ENCODE results near the gene RBMS3.

The RBMS3 gene

GRCh38 chr3:29880809-29881208 lies 599.9 kb downstream of the RBMS3 start:
- Mint-ChIP-seq H3K27ac (no peak overlapping the region), H3K4me3 (no peak overlapping the region), H3K4me1 (no peaks in the 10 kb centered on the region), H3K9me3 (no peaks in the 10 kb centered on the region), H3K36me3 (no peaks in the 10 kb centered on the region)
- no peak for DNase-seq (ENCODE audit: low spot score in 2 of 2)
- no peak for ATAC-seq

GRCh38 chr3:29887451-29887850 lies 606.6 kb downstream of the RBMS3 start:
- no peak for DNase-seq (ENCODE audit: low spot score in 2 of 2)
- H3K36me3 Mint-ChIP-seq: no peaks in the 10 kb centered on the region
- ATAC-seq: no peak
- no peak overlapping the region for H3K27ac Mint-ChIP-seq
- no peak overlapping the region for H3K4me3 Mint-ChIP-seq
- peaks cover 2% of the 10 kb centered on the region for H3K9me3 Mint-ChIP-seq
- H3K4me1 Mint-ChIP-seq: no peaks in the 10 kb centered on the region

DNA sequence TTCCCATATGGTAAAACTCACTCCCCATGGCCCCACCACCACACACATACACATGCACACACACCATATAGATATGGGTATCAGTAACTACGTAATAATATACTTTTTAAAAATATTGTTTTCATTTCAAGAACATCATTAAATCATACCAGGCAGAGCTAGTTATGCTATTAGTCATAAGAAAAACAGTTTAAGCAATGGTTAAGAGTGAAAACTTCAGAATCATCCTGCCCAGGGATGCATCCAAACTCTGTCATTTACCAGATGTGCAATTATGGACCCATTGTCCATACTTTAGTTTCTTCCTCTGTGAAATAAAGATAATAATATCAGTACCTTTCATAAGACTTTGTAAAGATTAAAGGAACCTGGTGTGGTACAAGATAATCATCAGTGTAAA lies 608.3 kb downstream of the RBMS3 start:
- Mint-ChIP-seq H3K4me3 (no peak overlapping the region), H3K36me3 (no peaks in the 10 kb centered on the region), H3K9me3 (peaks cover 2% of the 10 kb centered on the region), H3K4me1 (no peaks in the 10 kb centered on the region), H3K27ac (no peak overlapping the region)
- no peak for DNase-seq (ENCODE audit: low spot score in 2 of 2)
- no peak for ATAC-seq

- Mint-ChIP-seq H3K4me3 (no peak overlapping the region), H3K27ac (no peak overlapping the region), H3K9me3 (peaks cover 5% of the 10 kb centered on the region), H3K36me3 (no peaks in the 10 kb centered on the region), H3K4me1 (no peaks in the 10 kb centered on the region)
- ATAC-seq: no peak
- DNase-seq (ENCODE audit: low spot score in 2 of 2): no peak
Measured at GRCh38 chr3:29890801-29891200, 609.9 kb downstream of the RBMS3 start.

- peaks cover 5% of the 10 kb centered on the region for H3K9me3 Mint-ChIP-seq
- ATAC-seq: no peak
- H3K27ac Mint-ChIP-seq: no peak overlapping the region
- no peaks in the 10 kb centered on the region for H3K36me3 Mint-ChIP-seq
- DNase-seq (ENCODE audit: low spot score in 2 of 2): no peak
- H3K4me3 Mint-ChIP-seq: no peak overlapping the region
- no peaks in the 10 kb centered on the region for H3K4me1 Mint-ChIP-seq
Measured at GRCh38 chr3:29892976-29893554, 612.2 kb downstream of the RBMS3 start.

GRCh38 chr3:29896856-29897255 lies 616.0 kb downstream of the RBMS3 start:
- H3K36me3 Mint-ChIP-seq: no peaks in the 10 kb centered on the region
- H3K4me1 Mint-ChIP-seq: no peaks in the 10 kb centered on the region

DNA sequence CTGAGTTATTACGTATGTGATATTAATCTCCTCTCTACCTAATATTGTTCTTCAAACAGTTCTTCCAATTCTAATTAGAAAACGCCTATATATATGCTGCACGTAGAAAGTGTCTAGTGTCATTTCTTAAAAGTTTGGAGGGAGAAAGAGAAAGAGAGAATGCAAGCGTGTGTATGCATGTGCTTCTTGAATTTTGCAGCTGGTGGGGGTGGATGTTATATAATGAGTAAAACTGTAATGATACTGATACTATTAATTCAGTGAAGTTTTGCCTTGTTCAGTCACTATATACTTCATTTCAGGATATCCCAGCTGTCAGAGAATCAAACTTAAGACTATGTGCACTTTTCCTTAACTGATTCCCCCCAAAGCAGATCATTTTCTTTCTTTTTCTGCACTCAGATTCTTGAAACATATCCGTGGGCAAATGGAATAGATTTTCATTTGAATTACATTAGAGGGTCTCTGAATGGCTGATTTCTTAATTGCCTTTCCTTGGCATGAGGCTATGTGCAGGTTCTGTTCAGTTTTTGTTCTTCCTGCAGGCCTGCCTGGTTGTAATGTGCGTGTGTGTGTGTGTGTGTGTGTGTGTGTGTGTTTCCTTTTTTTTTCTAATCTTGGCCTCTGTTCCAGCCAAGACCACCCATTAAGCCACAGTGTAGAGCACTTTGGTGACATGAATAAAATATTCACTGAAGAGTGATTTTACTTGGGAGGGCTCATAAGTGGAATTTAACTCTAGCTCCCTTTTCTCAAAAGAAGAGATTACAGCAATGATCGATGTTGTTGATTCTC lies 617.5 kb downstream of the RBMS3 start:
- DNase-seq (ENCODE audit: low spot score in 2 of 2): no peak
- no peaks in the 10 kb centered on the region for H3K4me1 Mint-ChIP-seq
- no peaks in the 10 kb centered on the region for H3K36me3 Mint-ChIP-seq
- no peak overlapping the region for H3K4me3 Mint-ChIP-seq
- peaks cover 3% of the 10 kb centered on the region for H3K9me3 Mint-ChIP-seq
- ATAC-seq: no peak
- H3K27ac Mint-ChIP-seq: no peak overlapping the region

More at GRCh38 chr3:29896856-29897255, 616.0 kb downstream of the RBMS3 start:
- H3K9me3 Mint-ChIP-seq: peaks cover 3% of the 10 kb centered on the region
- ATAC-seq (no peak), DNase-seq (ENCODE audit: low spot score in 2 of 2) (no peak)
- no peak overlapping the region for H3K4me3 Mint-ChIP-seq
- H3K27ac Mint-ChIP-seq: no peak overlapping the region

GRCh38 chr3:29899021-29899420 lies 618.1 kb downstream of the RBMS3 start:
- Mint-ChIP-seq H3K4me3 (no peak overlapping the region), H3K27ac (no peak overlapping the region), H3K4me1 (no peaks in the 10 kb centered on the region), H3K36me3 (no peaks in the 10 kb centered on the region), H3K9me3 (peaks cover 3% of the 10 kb centered on the region)
- DNase-seq (ENCODE audit: low spot score in 2 of 2) (no peak), ATAC-seq (no peak)

GRCh38 chr3:29901097-29901496 lies 620.2 kb downstream of the RBMS3 start:
- Mint-ChIP-seq H3K9me3 (no peaks in the 10 kb centered on the region), H3K36me3 (no peaks in the 10 kb centered on the region), H3K27ac (no peak overlapping the region), H3K4me1 (no peaks in the 10 kb centered on the region), H3K4me3 (no peak overlapping the region)
- DNase-seq (ENCODE audit: low spot score in 2 of 2): no peak
- ATAC-seq: no peak

GRCh38 chr3:29903600-29903999 lies 622.7 kb downstream of the RBMS3 start:
- Mint-ChIP-seq H3K4me3 (no peak overlapping the region), H3K4me1 (no peaks in the 10 kb centered on the region), H3K36me3 (no peaks in the 10 kb centered on the region), H3K9me3 (no peaks in the 10 kb centered on the region), H3K27ac (no peak overlapping the region)
- ATAC-seq: no peak
- no peak for DNase-seq (ENCODE audit: low spot score in 2 of 2)

DNA sequence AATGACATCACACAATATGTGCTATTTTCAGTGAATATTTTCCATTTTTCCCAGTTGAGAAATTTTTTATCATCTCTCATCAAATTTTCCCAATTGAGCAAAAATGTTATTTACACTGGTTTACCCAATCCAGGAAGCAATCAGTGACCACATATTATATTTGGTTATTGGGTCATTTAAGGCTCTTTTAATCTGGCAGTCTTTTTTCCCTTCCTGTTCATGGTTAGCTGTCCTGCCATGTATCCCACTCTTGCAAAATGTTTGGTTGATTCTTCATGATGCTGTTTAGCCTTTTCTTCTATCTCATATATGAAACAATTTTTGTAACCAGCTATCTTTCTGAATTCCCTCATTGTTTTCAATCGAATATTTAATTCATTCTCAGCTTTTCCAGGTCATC lies 626.0 kb downstream of the RBMS3 start:
- Mint-ChIP-seq H3K36me3 (no peaks in the 10 kb centered on the region), H3K4me3 (no peak overlapping the region), H3K27ac (no peak overlapping the region), H3K4me1 (no peaks in the 10 kb centered on the region), H3K9me3 (no peaks in the 10 kb centered on the region)
- no peak for DNase-seq (ENCODE audit: low spot score in 2 of 2)
- no peak for ATAC-seq

GRCh38 chr3:29912600-29913288 lies 631.9 kb downstream of the RBMS3 start:
- Mint-ChIP-seq H3K4me3 (no peak overlapping the region), H3K36me3 (no peaks in the 10 kb centered on the region), H3K27ac (no peak overlapping the region), H3K9me3 (no peaks in the 10 kb centered on the region), H3K4me1 (no peaks in the 10 kb centered on the region)
- DNase-seq (ENCODE audit: low spot score in 2 of 2) (no peak), ATAC-seq (no peak)

- no peaks in the 10 kb centered on the region for H3K4me1 Mint-ChIP-seq
- H3K9me3 Mint-ChIP-seq: no peaks in the 10 kb centered on the region
- no peak for ATAC-seq
- H3K36me3 Mint-ChIP-seq: no peaks in the 10 kb centered on the region
- H3K4me3 Mint-ChIP-seq: no peak overlapping the region
- DNase-seq (ENCODE audit: low spot score in 2 of 2): no peak
- no peak overlapping the region for H3K27ac Mint-ChIP-seq
Measured at GRCh38 chr3:29914861-29915524, 634.1 kb downstream of the RBMS3 start.

GRCh38 chr3:29919571-29919970 lies 638.7 kb downstream of the RBMS3 start:
- DNase-seq (ENCODE audit: low spot score in 2 of 2) (no peak), ATAC-seq (no peak)
- Mint-ChIP-seq H3K4me3 (no peak overlapping the region), H3K27ac (no peak overlapping the region), H3K36me3 (no peaks in the 10 kb centered on the region), H3K9me3 (no peaks in the 10 kb centered on the region), H3K4me1 (no peaks in the 10 kb centered on the region)

DNA sequence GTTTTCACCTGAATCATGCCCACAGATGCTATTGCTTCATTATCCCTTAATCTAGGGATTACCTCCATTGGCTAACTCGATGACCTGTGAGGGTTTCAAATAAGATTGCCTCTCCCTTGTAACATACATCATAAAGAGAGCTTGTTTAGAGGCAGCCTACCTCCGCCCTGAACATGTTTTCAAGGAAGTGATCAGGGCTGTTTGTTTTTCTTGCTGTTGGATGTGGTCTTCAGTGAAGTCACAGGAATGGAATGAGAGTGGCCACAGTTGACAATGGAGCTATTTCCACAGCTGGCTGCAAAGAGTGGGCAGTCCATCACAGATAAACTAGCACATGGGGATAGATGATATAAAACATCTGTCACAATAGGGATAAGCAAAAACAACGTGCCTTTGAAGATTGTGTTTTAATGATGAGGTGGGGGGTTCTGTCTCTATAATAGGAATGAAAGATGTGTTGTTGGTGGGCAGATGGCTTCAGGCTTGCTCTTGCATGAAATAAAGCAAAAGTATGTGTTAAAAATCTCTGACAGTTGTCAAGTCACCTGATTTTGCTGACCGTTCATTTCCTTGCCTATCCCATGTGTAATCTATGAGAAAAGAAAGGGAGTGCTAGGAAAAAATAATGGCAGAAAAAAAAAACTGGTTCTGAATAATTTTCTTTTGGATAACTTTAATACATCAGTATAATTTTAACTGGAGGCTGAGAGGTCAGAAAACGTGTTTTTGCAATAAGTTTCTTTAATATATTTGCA lies 642.3 kb downstream of the RBMS3 start:
- H3K36me3 Mint-ChIP-seq: no peaks in the 10 kb centered on the region
- DNase-seq (ENCODE audit: low spot score in 2 of 2): no peak
- H3K27ac Mint-ChIP-seq: no peak overlapping the region
- ATAC-seq: no peak
- H3K4me1 Mint-ChIP-seq: no peaks in the 10 kb centered on the region
- H3K4me3 Mint-ChIP-seq: no peak overlapping the region
- H3K9me3 Mint-ChIP-seq: no peaks in the 10 kb centered on the region
